Measurements from ENCODE around the gene MAT2A.

MAT2A gene

GRCh38 chr2:85525029-85525428 is 13.9 kb upstream of the MAT2A start:
- WGBS (ENCODE audit: insufficient coverage, insufficient read length): no CpG with 5 or more reads among the region's 5 CpGs
- no peak overlapping the region for H3K27ac ChIP-seq (ENCODE audit: low read length)

DNA sequence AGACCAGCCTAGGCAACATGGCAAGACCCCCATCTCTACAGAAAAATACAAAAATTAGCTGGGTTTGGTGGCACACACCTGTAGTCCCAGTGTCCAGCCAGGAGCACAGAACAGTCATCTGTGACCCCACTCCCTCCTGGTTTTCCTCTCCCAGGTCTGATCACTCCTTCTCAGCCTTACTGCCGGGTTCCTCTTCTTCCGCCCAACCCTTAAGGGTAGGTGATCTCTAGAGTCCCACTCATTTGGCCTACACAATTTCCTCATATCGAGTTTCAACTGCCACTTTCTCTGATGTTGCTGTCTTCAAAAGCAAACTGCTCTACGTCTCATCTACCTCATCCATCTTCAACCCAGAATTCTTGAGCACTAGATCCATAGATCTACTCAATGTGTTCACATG is 13.4 kb upstream of the MAT2A start:
- H3K36me3 ChIP-seq (ENCODE audit: control insufficient read depth, insufficient read depth, low read length): no peaks in the 10 kb centered on the region
- no peak overlapping the region for H3K27ac ChIP-seq (ENCODE audit: low read length)
- no peaks in the 10 kb centered on the region for H3K9me3 ChIP-seq (ENCODE audit: control insufficient read depth, insufficient read depth, low read length)
- H3K4me3 ChIP-seq (ENCODE audit: low read length): no peak overlapping the region
- no peak for DNase-seq (ENCODE audit: low read depth, low spot score)
- WGBS (ENCODE audit: insufficient coverage, insufficient read length): no CpG with 5 or more reads among the region's 4 CpGs
- no peaks in the 10 kb centered on the region for H3K27me3 ChIP-seq (ENCODE audit: control insufficient read depth, insufficient read depth, low read length)
- peaks cover 3% of the 10 kb centered on the region; the same call in 1 of the 2 replicates for H3K4me1 ChIP-seq (ENCODE audit: control insufficient read depth, insufficient read depth, low read length)

More at GRCh38 chr2:85525029-85525428, 13.9 kb upstream of the MAT2A start:
- Histone ChIP-seq H3K4me3 (ENCODE audit: low read length) (no peak overlapping the region), H3K4me1 (ENCODE audit: control insufficient read depth, insufficient read depth, low read length) (peaks cover 3% of the 10 kb centered on the region; the same call in 1 of the 2 replicates), H3K36me3 (ENCODE audit: control insufficient read depth, insufficient read depth, low read length) (no peaks in the 10 kb centered on the region), H3K9me3 (ENCODE audit: control insufficient read depth, insufficient read depth, low read length) (no peaks in the 10 kb centered on the region), H3K27me3 (ENCODE audit: control insufficient read depth, insufficient read depth, low read length) (no peaks in the 10 kb centered on the region)
- DNase-seq (ENCODE audit: low read depth, low spot score): no peak

DNA sequence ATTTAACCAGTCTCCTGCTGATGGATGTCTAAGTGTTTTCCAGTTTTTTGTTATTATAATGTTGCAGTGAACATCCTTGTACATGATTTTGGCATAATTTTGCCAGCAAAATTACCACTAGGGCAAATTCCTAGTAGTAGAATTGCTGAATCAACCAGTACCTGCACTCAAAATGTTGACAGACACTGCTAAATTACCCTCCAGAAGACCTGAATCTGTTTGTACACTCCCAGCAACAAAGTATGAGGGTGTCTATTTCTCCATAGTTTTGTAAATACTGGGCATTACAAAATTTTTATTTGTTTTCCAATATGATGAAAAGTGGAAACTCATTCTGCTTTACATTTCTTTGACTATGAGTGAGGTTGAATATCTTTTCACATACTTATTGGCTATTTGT is 11.2 kb upstream of the MAT2A start:
- no peak overlapping the region for H3K27ac ChIP-seq (ENCODE audit: low read length)
- H3K36me3 ChIP-seq (ENCODE audit: control insufficient read depth, insufficient read depth, low read length): no peaks in the 10 kb centered on the region
- H3K9me3 ChIP-seq (ENCODE audit: control insufficient read depth, insufficient read depth, low read length): no peaks in the 10 kb centered on the region
- peaks cover 3% of the 10 kb centered on the region; the same call in 1 of the 2 replicates for H3K4me1 ChIP-seq (ENCODE audit: control insufficient read depth, insufficient read depth, low read length)
- H3K4me3 ChIP-seq (ENCODE audit: low read length): no peak overlapping the region
- no peaks in the 10 kb centered on the region for H3K27me3 ChIP-seq (ENCODE audit: control insufficient read depth, insufficient read depth, low read length)
- no peak for DNase-seq (ENCODE audit: low read depth, low spot score)

DNA sequence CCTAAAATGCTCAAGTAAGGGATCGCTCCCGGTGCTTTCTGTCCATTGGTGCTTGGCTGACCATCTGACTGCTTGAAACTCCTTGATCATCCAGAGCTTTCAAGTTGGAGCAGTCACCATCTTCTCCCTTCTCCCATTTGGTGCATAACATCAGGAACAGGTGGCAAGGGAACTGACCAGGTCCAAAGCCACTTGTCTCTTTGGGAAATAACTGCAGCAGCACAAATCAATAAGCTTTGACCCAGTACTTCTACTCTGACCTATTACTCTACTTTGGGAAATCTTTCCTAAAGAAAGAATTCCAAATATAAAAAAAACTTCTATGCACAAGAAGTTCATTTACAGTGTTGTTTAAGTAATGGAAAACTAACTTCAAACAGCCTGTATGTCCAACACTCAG is 10.6 kb upstream of the MAT2A start:
- no peak for DNase-seq (ENCODE audit: low read depth, low spot score)
- Histone ChIP-seq H3K27me3 (ENCODE audit: control insufficient read depth, insufficient read depth, low read length) (no peaks in the 10 kb centered on the region), H3K4me3 (ENCODE audit: low read length) (no peak overlapping the region), H3K9me3 (ENCODE audit: control insufficient read depth, insufficient read depth, low read length) (no peaks in the 10 kb centered on the region), H3K36me3 (ENCODE audit: control insufficient read depth, insufficient read depth, low read length) (no peaks in the 10 kb centered on the region), H3K4me1 (ENCODE audit: control insufficient read depth, insufficient read depth, low read length) (peaks cover 3% of the 10 kb centered on the region; the same call in 1 of the 2 replicates), H3K27ac (ENCODE audit: low read length) (no peak overlapping the region)
- WGBS (ENCODE audit: insufficient coverage, insufficient read length): no CpG with 5 or more reads among the region's 2 CpGs

- Histone ChIP-seq H3K27ac (ENCODE audit: low read length) (no peak overlapping the region), H3K27me3 (ENCODE audit: control insufficient read depth, insufficient read depth, low read length) (no peaks in the 10 kb centered on the region), H3K36me3 (ENCODE audit: control insufficient read depth, insufficient read depth, low read length) (no peaks in the 10 kb centered on the region), H3K4me3 (ENCODE audit: low read length) (no peak overlapping the region), H3K9me3 (ENCODE audit: control insufficient read depth, insufficient read depth, low read length) (no peaks in the 10 kb centered on the region), H3K4me1 (ENCODE audit: control insufficient read depth, insufficient read depth, low read length) (peaks cover 2% of the 10 kb centered on the region; the same call in 1 of the 2 replicates)
- no CpG with 5 or more reads among the region's 1 CpG for WGBS (ENCODE audit: insufficient coverage, insufficient read length)
- DNase-seq (ENCODE audit: low read depth, low spot score): no peak
These were observed 9.2 kb upstream of the MAT2A start for GRCh38 chr2:85529809-85530208.

DNA sequence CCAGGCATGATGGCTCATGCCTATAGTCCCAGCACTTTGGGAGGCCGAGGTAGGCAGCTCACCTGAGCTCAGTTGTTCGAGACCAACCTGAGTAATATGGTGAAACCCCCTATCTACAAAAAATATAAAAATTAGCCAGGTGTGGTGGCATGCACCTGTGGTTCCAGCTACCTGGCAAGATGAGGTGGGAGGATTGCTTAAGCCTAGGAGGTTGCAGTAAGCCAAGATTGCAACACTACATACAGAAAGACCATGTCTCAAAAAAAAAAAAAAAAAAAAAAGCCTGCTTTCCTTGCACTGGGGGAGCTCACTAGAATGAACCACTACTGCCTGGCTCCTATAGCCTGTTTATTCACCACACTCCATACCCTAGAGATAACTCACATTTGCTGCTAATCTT is 7.4 kb upstream of the MAT2A start:
- H3K4me1 ChIP-seq (ENCODE audit: control insufficient read depth, insufficient read depth, low read length): no peaks in the 10 kb centered on the region
- no peaks in the 10 kb centered on the region for H3K27me3 ChIP-seq (ENCODE audit: control insufficient read depth, insufficient read depth, low read length)
- no peak overlapping the region for H3K27ac ChIP-seq (ENCODE audit: low read length)
- no peak overlapping the region for H3K4me3 ChIP-seq (ENCODE audit: low read length)
- H3K36me3 ChIP-seq (ENCODE audit: control insufficient read depth, insufficient read depth, low read length): no peaks in the 10 kb centered on the region
- DNase-seq (ENCODE audit: low read depth, low spot score): no peak
- WGBS (ENCODE audit: insufficient coverage, insufficient read length): no CpG with 5 or more reads among the region's 2 CpGs
- H3K9me3 ChIP-seq (ENCODE audit: control insufficient read depth, insufficient read depth, low read length): no peaks in the 10 kb centered on the region

DNA sequence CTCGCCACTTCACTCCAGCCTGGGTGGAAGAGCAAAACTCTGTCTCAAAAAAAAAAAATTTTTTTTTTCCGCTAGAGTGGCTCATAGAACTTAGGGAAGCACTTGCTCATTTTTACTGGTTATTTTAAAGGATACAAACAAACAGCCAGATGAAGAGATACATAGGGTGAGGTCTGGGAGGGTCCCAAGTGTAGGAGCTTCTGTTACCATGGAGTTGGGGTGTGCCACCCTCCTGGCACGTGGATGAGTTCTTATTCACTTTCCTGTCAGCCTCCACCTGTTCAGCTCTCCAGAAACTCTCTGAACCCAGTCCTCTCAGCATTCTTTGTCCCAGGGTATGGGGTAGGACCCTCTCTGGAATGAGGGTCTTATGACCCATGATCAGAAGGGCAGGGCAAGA is 4.9 kb upstream of the MAT2A start:
- H3K27ac ChIP-seq (ENCODE audit: low read length): no peak overlapping the region
- no CpG with 5 or more reads among the region's 3 CpGs for whole genome bisulfite sequencing (ENCODE audit: insufficient coverage, insufficient read length)

DNA sequence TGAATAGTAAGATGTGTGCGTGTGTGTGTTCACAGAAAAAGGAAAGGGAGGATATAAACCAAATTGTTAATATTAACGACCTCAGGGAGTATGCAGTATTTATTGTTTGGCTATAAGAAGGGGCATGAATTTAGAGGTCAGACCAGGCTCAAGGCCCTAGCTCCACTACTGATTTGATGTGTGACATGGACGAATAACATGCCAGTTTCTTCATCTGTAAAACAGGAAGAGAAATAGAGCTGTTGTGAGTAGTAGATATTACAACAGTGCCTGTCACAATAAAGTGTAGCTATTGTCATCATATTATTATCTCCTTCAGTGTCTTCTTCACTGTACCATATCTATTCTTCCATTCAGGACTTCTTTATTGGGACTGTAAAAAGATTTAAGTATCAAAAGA is 4.1 kb upstream of the MAT2A start:
- no peak for DNase-seq (ENCODE audit: low read depth, low spot score)
- Histone ChIP-seq H3K27ac (ENCODE audit: low read length) (no peak overlapping the region), H3K9me3 (ENCODE audit: control insufficient read depth, insufficient read depth, low read length) (no peaks in the 10 kb centered on the region), H3K36me3 (ENCODE audit: control insufficient read depth, insufficient read depth, low read length) (no peaks in the 10 kb centered on the region), H3K4me1 (ENCODE audit: control insufficient read depth, insufficient read depth, low read length) (no peaks in the 10 kb centered on the region), H3K4me3 (ENCODE audit: low read length) (no peak overlapping the region), H3K27me3 (ENCODE audit: control insufficient read depth, insufficient read depth, low read length) (no peaks in the 10 kb centered on the region)
- no CpG with 5 or more reads among the region's 3 CpGs for WGBS (ENCODE audit: insufficient coverage, insufficient read length)

More for the DNA sequence above, 4.9 kb upstream of the MAT2A start:
- Histone ChIP-seq H3K27me3 (ENCODE audit: control insufficient read depth, insufficient read depth, low read length) (no peaks in the 10 kb centered on the region), H3K36me3 (ENCODE audit: control insufficient read depth, insufficient read depth, low read length) (no peaks in the 10 kb centered on the region), H3K9me3 (ENCODE audit: control insufficient read depth, insufficient read depth, low read length) (no peaks in the 10 kb centered on the region), H3K4me3 (ENCODE audit: low read length) (no peak overlapping the region), H3K4me1 (ENCODE audit: control insufficient read depth, insufficient read depth, low read length) (no peaks in the 10 kb centered on the region)
- no peak for DNase-seq (ENCODE audit: low read depth, low spot score)

- Histone ChIP-seq H3K27me3 (ENCODE audit: control insufficient read depth, insufficient read depth, low read length) (no peaks in the 10 kb centered on the region), H3K4me1 (ENCODE audit: control insufficient read depth, insufficient read depth, low read length) (no peaks in the 10 kb centered on the region), H3K4me3 (ENCODE audit: low read length) (no peak overlapping the region), H3K9me3 (ENCODE audit: control insufficient read depth, insufficient read depth, low read length) (no peaks in the 10 kb centered on the region), H3K27ac (ENCODE audit: low read length) (no peak overlapping the region), H3K36me3 (ENCODE audit: control insufficient read depth, insufficient read depth, low read length) (peaks cover 1% of the 10 kb centered on the region; the same call in 1 of the 2 replicates)
- DNase-seq (ENCODE audit: low read depth, low spot score): no peak
- WGBS (ENCODE audit: insufficient coverage, insufficient read length): no CpG with 5 or more reads among the region's 3 CpGs
These were observed 2.5 kb upstream of the MAT2A start for GRCh38 chr2:85536479-85536878.

DNA sequence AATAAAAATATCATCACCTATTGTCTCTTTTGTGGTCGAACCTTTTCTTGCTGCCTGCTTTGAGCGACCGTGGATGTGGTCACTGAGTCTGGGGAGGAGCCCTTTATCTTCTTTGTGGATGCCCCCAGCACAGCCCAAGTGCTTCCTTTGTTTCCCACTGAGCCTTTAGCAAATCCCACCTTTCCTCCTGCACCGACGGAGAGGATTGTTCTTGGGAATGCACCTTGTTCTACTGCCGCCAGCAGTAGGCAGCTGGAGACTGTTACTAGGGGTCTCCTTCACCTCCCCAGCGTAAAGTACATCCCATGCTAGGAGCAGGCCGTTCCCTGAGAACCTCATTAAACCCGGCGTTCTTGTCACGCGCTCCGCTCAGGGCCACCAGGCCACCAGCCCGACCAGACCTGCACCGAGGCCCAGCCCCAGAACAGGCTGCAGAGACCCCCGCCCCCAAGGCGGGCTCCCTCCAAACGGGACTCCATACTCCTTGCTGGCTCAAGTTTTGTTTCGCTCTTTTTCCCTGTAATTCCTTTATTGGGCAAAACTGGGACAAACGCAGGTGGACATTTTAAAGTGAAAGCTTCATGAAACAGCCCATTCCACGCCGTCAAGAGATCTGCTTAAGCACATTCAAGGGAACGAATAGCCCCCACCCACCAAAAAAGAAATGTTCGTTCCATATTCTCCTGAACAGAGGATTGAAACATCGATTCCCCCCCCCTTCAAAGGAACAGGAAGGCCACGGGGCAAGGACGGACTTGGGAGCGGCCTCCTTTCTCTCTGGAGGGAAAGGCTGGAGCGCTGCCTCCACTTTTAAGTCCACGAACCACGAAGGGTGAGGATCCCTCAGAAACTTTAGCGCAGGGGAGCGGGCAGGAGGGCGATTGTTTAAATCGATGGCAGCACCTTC is 1.1 kb upstream of the MAT2A start:
- H3K27me3 ChIP-seq (ENCODE audit: control insufficient read depth, insufficient read depth, low read length): no peaks in the 10 kb centered on the region
- no peak overlapping the region for H3K27ac ChIP-seq (ENCODE audit: low read length)
- H3K4me1 ChIP-seq (ENCODE audit: control insufficient read depth, insufficient read depth, low read length): no peaks in the 10 kb centered on the region
- peaks cover 15% of the 10 kb centered on the region for H3K36me3 ChIP-seq (ENCODE audit: control insufficient read depth, insufficient read depth, low read length)
- no CpG with 5 or more reads among the region's 35 CpGs for WGBS (ENCODE audit: insufficient coverage, insufficient read length)
- DNase-seq (ENCODE audit: low read depth, low spot score): no peak
- H3K4me3 ChIP-seq (ENCODE audit: low read length): peak overlapping the region; percentile 96
- no peaks in the 10 kb centered on the region for H3K9me3 ChIP-seq (ENCODE audit: control insufficient read depth, insufficient read depth, low read length)

Measured in iPS DF 6.9 (cell line).